NCI-H1417 (cell line): ENCODE measurements around the gene MPP2.
"Not testable (repeated sequence)": the region's sequence is repeated elsewhere in the genome, so short reads cannot be mapped to it uniquely, and the experiment has no call there.

Source experiments
- DNase-seq, 3 experiments: peaks; one replicate each; lab custom pipeline; 2025; lab: John Stamatoyannopoulos, UW

MPP2 gene

DNA sequence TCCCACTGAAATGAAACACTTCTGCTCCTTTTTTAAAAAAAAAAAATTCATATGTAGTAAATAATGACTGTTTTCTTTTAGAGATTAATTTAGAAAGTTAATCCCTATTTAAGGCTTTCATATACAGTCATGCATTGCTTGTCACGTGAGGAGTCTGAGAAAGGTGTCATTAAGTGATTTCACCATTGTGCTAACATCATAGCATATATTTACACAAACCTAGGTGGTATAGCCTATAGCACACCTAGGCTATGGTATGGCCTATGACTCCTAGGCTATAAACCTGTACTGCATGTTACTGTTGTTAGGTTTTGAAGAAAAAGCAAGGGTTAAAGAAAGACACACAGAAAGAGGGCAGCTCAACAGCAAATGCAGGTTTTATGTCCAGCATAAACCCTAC is 21.3 kb upstream of the MPP2 start:
- DNase-seq, result peak in 2 of 3 experiments; percentile 19 to 74

DNA sequence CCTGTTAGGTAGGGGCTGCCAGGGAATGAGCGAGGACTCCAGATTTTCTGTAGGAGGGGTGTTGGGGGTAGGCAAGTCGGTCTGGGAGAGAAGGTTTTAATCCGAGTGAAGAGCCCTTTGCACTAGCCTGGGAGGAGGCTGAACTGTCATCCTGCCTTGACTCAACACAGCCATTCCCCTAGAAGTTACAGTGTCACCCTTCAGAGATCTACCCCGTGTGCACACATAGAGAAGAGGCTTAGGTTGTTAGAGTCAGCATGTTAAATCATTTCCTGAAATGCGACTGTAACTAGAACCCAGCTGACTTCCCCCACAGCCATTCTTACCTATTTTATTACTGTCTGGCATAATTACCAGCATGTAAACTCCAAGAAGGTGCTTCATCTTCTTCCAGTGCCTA is 20.6 kb upstream of the MPP2 start:
- not testable (repeated sequence) for DNase-seq

DNA sequence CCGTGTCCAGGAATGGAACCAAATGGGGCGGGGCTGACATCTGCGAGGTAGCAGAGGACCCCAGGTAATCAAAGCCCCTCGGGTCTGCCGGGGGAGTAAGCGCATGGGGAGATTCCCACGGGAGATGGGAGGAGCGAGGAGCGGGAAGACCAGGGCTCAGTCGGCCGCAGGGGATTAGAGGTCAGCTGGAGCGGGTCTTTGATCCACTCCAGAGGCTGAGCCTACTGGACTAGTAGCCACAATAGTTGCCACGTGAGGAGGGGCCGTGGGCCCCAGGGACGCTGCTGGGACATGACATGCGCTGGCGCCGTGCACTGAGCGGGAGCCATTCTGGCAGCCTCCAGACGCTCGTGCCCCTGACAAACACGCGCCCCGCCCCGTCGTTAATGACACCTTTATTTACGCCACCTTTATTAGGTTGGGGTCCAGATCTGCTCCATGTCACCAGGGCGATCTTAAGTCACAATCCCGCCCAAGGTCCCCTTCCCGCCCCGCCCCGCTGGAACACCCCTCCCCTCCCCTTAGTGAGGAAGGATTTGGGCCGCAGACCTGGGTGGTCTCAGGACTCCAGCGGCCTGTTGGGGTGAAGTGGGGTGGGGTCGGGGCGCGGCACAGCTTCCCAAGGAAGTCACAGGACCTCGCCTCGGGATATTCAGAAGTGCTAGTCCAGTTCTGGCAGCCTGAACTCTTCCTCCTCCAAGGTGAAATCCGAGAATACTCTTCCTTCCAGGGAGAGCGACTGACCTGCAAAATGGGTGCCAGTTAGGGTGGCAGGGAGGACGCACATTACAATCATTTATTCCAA is 19.9 kb upstream of the MPP2 start:
- DNase-seq, result no peak

DNA sequence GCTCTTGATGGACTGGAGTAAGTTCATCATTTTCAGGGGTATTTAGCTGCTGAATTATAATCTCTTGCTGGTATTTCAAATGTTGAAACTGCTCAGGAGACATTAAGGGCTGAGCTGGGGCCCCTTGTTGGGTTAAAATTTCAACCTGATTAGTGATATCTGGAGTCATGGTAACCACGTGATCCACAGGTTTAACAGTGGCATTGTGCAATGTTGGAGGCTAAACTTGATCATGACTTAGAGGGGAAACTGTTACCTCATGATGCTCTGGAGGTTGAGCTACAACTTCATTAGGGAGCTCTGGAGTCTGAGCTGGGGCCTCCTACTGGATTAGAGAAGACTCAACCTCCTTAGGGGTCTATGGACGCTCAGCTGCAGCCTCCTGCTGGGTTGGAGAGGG is 17.2 kb upstream of the MPP2 start:
- no peak for DNase-seq

DNA sequence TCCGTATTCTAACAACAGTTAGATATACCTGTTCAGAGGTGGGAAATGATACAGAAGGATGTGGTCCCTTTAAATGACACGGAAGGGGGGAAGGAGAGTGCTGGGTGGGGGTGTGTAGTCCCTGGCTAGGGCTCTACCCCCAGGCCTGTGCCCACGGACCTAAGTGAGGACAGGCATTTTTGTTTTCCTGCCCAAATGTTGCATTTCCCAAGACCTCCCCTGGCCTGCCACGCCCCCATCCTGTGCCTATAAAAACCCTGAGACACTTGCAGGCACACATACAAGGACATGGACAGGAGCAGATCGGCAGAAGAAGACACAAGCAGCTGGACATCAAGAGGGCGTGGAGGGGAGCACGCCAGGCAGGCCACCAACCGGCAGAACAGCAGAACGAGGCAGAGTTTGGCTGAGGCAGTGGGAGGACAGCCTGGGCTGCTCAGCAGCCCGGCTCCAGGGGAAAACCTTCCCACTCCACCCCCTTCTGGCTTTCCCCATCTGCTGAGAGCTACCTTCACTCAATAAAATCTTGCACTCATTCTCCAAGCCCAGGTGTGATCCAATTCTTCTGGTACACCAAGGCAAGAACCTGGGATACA is 13.3 kb upstream of the MPP2 start:
- no peak for DNase-seq

DNA sequence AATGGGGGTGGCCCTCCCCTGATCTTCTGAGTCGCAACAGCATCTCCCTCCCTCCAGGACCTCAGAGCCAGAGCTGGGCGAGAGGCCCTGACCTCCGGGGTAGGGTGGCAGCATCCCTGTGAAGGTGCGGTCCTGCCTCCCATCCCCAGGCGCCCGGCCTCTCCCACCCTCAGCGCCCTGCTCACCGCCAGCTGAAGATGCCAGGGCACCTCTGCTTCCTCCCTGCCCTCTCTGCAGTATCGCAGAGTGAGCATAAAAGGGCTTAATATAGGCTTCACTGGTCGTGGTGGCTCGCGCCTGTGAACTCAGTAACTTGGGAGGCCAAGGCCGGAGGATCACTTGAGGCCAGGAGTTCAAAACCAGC is 10.7 kb upstream of the MPP2 start:
- no peak for DNase-seq

DNA sequence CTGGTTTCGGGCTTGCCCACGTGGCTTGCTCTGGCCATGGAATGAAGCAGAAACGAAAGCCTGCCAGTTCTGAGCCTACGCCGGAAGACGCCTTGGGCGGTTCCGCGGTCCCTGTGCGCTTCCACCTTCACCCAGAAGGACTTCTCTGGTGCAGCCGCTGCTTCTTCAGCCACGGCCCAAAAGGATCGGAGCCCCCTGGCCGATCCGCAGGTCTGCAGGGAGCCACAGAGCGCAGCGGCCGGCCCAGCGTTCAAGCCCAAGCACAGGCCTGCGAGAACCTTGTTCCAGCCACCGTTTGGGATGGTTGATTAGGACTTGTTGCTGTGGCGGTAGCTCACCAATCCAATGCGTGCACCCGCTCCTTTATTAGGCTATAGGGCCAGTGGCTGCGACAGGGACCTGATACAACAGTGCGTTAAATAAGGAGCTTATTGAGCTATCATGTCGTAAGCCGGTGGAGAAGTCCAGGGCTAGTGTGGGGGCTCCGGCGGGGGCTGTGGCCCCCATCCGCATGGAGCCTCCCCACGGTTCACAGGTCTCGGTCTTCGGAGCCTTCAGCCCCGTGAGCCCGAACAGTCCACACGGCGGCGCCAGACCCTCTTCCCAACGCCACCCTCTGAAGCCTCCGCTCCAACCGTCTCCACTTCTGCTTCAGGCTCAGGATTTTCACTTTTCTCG is 10.2 kb upstream of the MPP2 start:
- no peak for DNase-seq

DNA sequence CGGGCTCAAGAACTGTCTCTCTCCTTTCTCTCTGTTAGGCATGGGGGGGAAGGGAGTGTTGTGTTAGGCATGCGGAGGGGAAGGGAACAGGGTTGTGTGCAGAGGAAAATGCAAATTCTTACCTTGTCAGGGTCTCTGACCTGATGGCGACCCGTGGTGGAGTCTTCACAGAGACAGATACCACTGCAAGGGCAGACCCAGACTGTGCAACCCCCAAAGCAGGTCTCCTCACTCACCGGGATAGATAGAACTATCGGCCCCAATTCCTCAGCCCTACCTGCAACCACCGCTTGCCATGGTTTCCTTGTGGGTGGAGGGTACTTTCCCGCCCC is 9.6 kb upstream of the MPP2 start:
- DNase-seq, result no peak

DNA sequence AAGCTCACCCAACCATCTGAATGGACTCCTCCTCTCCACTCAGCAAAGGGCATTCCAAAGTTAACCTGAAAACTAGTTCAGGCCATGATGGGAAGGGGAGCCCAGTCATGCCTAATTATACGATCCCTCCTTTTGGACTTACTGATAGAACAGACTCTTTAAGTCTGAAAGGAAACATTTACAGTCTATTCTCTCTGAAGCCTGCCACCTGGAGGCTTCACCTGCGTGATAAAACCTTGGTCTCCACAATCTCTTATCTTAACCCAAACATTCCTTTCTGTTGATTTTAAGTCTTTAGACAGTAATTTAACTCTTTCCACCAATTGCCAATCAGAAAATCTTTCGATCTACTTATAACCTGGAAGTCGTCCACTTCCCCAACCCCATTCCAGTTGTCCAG is 9.0 kb upstream of the MPP2 start:
- no peak for DNase-seq

DNA sequence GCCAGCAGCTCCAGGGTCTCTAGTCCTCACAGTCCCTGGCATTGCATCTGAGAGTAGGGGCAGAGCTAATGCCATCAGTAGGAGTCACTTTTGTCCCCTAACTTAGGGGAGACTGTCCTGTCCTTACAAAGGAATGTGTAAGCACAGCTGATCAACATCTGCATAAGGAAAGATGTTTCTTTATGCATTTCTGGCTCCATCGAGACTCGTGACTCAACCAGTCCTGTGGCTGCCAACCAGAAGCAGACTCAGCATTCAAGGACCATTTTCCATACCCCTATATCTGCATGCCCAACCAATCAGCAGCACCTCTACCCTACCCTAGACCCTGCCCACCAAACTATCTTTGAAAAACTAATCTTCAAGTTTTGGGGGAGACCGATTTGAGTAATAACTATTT is 8.2 kb upstream of the MPP2 start:
- DNase-seq, result no peak

DNA sequence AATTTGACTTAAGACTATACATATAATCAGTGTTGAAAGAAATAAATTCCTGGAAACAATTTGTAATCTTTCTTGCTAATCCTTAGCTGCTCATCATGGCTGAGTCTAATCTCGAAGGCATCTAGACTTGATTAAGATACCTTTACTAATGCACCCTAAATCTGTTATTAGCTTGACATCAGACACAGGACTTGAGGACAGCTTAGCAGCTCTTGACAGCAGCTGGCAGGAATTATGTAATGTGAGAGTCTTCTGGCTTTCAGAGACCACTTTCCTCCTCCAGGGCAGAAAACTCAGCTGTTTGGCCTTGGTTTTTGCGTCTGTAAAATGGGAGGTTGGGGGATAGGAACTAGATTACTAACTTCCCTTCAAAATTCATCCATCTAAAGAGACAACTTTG is 7.1 kb upstream of the MPP2 start:
- no peak for DNase-seq

DNA sequence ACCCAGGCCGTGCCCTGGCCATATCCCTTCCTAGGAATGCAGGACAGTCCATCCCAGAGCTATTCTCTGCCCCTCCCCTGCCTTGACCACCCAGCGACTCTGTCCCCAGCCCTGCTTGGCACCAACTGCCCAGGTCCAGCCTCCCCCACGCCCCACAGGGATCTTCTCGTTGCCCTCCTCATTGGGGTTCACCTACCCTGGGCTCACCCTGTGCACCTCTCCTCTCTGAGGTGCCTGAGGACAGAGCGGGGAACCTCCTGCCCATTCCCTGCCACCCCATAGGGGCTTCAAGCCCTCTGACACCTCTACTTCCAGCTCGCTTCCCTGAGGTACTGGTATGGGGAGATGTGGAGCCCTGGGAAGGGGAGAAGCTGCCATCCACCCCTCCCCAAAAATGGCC is 6.2 kb upstream of the MPP2 start:
- no peak for DNase-seq

DNA sequence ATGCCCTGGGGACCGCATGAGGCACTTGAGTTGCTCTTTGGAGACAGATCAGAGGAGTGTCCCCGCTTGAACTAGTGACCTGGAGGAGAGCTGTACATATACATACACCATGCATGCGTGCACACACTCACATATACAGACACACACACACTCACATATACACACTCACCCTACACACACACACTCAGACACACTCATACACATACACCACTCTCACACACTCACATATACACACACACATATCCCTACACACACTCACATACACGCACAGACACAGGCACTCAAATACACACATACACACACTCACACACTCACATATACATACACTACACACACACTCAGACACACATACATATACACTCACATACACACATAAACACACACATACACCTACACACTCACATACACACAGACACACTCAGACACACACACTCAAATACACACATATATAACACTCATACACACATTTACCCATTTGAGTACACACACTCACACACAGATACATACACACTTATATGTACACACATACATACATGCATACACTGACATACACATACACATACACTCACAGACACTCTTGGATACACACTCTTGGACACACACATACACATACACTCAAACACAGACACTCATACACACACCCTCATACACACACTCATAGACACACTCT is 5.4 kb upstream of the MPP2 start:
- no peak for DNase-seq

DNA sequence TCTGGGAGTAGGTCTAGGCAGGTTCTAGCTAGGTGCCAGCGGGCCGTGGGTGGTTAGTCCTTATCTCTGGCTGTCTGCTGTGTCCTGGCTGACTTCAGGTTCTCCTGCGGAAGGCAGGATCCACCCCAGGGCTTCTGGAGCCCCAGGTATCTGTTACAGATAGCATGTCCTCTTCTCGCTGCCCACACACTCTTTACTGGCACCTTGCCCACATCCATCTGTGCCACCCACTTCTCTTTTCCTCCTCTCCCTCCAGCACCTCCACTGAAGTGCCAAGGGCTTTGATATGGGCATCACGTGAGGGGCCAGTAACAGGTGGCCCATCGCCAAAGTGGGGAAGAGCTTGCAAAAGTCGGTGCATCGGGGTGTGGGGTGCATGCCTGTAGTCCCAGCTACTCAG is 4.6 kb upstream of the MPP2 start:
- no peak for DNase-seq

DNA sequence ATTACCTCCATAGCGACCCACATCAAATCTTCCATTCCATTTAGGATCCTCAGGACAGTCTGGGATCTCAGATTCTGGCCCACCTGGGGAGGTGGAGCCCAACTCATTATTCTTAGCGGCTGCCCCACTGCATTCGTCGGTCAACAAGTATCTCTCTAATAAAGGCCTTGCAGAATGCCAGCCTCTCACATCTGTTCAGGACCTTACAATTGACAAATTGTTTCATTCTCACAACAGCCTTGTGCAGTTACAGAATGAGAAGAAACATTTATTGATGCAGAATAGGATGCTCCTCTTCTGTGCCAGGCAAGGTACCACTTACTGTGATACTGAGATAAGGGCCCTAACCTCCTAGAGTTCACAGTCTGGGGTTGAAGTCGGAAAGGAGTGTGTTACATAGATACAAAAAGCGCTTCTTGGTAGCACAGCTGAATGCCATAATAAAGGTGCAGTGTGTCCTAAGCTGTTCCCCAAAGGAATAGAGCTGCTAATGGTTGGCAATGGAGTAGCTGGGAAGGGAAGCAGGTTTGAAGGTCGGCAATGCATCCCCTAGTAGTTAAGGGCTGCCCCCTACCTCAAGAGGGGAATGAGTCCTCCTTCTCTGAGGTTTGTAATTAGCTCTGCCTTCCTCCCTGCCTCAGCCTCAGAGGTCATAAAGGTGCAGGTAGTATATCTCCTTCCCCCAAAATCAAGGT is 2.3 kb upstream of the MPP2 start:
- DNase-seq, result no peak

DNA sequence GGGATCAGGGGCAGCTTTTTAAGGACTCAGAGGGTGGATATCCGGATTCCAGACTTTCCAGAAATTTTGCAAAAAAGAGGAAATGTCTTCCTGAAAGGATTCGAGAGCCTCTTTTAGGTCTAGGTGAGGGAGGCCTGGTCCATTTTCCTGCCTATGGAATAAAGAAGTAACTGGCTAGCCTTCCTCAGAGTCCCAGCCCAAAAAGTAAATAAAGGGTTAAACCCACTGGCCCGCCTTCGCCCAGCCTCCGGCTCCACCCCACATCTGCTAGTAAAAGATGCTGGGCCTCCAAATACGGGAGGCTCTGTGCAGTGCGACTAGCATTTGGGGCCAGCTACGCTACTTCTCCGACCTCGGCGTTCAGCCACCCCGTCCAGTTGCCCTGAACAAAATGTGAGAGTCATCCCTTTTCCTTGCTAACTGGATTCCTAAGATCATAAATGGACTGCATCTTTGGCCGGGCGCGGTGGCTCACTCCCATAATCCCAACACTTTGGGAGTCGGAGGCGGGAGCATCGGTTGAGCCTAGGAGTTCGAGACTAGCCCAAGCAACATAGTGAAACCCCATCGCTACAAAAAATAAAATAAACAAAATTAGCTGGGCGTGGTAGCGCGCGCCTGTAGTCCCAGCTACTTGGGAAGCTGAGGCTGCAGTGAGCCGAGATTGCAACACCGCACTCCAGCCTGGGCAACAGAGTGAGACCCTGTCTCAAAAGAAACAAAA is 824 bp upstream of the MPP2 start:
- DNase-seq, result peak in 2 of 3 experiments; percentile 57 to 61

DNA sequence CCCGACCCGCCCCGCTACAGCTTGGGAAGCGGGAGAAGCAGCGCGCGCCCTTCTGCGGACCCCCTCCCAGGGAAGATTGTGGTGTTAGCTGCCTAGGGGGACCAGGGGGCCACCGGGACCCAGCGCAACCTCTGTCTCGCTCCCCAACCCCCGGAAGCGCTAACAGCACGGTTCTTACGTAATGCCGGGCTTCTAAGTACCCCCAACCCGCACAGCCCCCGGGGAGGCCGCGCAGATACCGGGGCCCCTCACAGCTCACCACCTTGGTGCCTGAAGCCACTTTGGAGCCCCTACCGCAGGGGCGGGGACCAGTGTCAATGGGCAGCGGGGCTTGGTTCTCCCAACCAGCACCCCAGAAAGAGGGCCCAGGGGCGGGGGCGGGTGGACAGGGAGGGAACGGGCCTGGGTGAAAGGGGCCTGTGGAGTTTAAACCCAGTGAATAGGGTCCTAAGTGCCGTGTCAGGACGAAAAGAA is 348 bp downstream of the MPP2 start:
- DNase-seq, result peak in 1 of 3 experiments; percentile 54

DNA sequence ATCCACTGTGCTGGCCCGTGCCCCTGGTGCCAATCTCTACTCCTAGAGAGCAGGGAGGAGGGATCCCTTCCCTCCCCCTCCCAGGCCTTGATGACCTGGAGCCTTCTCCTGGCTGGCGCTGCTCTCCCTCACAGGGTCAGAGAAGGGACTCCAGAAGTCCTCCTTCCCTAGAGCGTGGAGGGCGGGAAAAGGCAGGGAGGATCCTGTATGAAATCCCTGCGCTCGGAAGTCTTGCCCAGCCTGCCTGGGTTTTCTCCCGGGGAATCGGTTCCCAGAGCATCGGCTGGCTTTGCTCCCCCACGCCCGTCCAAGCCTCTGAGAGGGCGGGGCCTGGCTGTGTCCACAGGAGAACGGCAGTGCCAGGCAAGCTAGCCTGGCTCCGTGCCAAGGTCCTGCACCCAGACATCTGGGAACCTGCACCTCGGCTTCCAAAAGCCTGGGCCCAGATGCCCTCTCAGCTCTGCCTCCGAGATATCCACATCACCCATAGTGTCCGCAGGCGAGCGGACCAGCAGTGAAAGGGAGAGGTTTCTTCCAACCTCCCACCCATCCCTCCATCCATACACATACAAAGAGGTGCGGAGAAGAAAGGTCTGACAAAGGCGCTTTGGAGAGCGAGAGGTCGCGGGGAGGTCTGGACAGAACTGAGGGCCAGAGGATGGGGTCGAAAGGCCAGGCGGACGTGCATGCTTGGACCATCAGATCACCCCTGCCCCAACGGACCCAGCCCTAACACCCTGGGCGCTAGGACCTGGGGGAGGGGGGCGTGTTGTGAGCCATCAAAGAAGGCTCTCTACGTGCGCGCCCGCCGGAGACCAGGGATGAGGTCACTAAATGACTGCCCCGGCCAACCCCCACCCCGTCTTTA is 1.1 kb downstream of the MPP2 start:
- DNase-seq, result peak; percentile 54 to 89 (median 86)

DNA sequence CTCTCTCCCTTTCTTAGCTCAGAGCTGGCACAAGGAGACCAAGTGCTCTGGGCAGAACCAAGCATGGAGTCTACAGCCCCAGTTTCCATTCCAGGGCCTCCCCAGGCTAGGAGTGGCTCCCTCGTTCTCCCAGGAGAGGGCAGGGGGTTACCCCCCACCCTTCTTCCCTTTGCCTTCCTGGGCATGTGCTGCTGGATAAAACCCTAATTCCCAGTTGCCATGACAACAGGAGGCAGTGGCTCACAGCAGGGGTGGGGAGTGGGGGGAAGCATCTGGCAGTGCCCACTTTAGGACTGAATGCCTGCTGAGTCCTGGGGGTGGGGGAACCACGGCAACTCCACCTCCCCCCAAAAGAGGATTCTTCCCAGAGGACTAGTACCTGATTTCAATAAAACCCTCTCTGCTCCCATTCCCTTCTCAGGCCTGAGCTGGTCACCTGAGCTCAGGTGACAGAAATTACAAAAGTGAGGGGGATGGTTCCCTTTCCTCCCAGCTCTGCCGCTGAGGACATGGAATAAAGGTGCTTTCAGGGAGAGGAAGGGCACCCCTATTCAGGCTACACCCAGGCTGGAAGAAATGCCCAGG is 1.8 kb downstream of the MPP2 start:
- peak in 2 of 3 experiments; percentile 54 to 77 for DNase-seq
